Urinary bladder (tissue), 4 donors: Measurements from ENCODE around the gene ATR. TPM values are rescaled to one million over a fixed set of nuclear protein-coding genes. Genes with fewer than 3 reads are reported as not detected.
A peak's percentile ranks its signal among the peaks of the same experiment; 100 is the strongest.
"Not testable (repeated sequence)": the region's sequence is repeated elsewhere in the genome, so short reads cannot be mapped to it uniquely, and the experiment has no call there.

Source experiments
- DNase-seq: peaks from one replicate; pipeline ENCODE4 v3.0.0-alpha.2; 2015; ENCODE audit errors: extremely low spot score
- H3K27ac ChIP-seq: one replicate; pipeline ENCODE4 v1.5.1; 2013; ENCODE audit warnings: low read depth, mild to moderate bottlenecking, moderate library complexity
- H3K36me3 ChIP-seq: one replicate; pipeline ENCODE4 v1.6.1; 2013; ENCODE audit warnings: mild to moderate bottlenecking, moderate library complexity; ENCODE audit not compliant: insufficient read depth
- H3K4me1 ChIP-seq: one replicate; pipeline ENCODE4 v1.6.1; 2013; ENCODE audit warnings: mild to moderate bottlenecking, moderate library complexity; ENCODE audit not compliant: insufficient read depth
- H3K4me3 ChIP-seq: one replicate; pipeline ENCODE4 v1.5.1; 2013; ENCODE audit warnings: low read depth, low read length
- WGBS: extraction: QIAGEN DNeasy Blood & Tissue Kit; methylation state at CpG from one replicate; pipeline ENCODE4 v1.1.7; 2013; 5-methylcytosine and 5-hydroxymethylcytosine counted together
- polyA plus RNA-seq: library from polyadenylated mRNA; stranded (reverse); fragments of 200-250 nt; gene quantifications from one replicate; pipeline ENCODE4 v1.2.3, GENCODE V29; 2013
- total RNA-seq: library from RNA; depleted of rRNA; stranded (reverse); fragments of >200 nt; gene quantifications from one replicate; pipeline ENCODE4 v1.2.3, GENCODE V29; 2014
- donor health status: healthy with polysubstance abuse.
- donor health status: healthy.

ATR gene
- total and polyA plus RNA-seq, 2 donors, result 8.1 to 53.8 TPM

DNA sequence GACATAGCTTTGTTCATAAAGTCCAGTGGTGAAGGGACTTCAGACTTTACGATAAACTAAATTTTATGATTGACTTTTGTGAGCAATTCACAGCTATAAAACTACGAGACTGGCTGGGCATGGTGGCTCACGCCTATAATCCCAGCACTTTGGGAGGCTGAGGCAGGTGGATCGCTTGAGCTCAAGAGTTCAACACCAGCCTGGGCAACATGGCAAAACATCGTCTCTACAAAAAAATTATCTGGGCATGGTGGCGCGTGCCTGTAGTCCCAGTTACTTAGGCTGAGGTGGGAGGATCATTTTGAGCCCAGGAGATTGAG is 24.8 kb upstream of the ATR start:
- WGBS, result 72% methylated on average over 7 of the region's 7 CpGs
- not testable (repeated sequence) for H3K36me3 ChIP-seq, DNase-seq, H3K4me1 ChIP-seq, H3K27ac ChIP-seq, H3K4me3 ChIP-seq

DNA sequence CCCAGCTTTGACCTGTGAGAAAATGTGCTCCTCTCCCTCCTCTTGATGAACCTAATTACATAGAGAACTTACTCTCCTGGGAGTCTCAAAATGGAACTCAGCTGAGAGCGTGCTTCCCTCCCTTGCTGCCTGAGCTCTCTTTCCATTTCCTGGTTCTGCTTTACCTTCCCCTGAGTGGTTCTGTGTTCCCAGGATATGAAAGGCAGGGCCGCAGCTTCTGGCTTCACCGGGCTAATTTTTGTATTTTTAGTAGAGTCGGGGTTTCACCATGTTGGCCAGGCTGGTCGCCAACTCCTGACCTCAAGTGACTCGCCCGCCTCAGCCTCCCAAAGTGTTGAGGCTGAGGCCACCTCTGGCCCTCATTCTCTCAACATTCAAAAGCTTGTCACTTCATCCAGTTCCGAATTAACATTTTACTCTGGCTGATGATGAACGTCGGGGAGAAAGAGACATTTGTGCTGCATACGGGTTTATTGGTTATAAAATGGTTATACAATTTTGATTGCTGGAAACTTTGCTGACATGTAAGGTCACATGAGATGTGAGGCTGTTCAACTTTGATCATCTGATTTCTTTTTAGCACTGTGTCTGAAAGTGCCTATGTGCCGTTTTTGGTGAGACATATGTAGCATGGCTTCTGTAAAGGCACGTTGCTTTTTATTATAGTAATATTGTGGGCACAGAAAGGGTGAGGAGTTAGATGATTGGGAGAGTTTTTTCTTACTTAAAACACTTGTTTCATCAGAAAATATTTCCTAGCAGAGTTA is 24.3 kb upstream of the ATR start:
- Histone ChIP-seq H3K36me3 (peaks cover 2% of the 10 kb centered on the region), H3K4me1 (no peaks in the 10 kb centered on the region), H3K4me3 (no peak overlapping the region), H3K27ac (no peak overlapping the region)
- 79% methylated on average over 13 of the region's 13 CpGs for WGBS
- DNase-seq, result no peak

DNA sequence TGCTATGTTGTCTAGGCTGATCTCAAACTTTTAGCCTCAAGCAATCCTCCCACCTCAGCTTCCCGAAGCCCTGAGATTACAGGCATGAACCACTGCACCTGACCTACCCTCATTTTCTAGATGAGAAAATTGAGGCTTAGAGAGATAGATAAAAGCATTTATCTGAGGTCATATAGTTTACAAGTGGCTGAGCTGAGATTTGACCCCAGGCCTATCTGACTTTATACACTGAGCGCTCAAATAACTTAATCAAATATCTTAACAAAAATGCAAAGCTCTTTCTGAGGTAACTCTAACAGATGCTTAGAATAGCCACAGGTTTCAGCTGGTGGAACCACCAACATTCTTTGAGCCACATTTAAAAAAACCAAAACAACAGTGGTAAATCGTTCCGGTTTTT is 23.2 kb upstream of the ATR start:
- Histone ChIP-seq H3K4me3 (no peak overlapping the region), H3K27ac (no peak overlapping the region), H3K36me3 (no peaks in the 10 kb centered on the region), H3K4me1 (no peaks in the 10 kb centered on the region)
- DNase-seq, result no peak
- 86% methylated on average over 4 of the region's 4 CpGs for WGBS

DNA sequence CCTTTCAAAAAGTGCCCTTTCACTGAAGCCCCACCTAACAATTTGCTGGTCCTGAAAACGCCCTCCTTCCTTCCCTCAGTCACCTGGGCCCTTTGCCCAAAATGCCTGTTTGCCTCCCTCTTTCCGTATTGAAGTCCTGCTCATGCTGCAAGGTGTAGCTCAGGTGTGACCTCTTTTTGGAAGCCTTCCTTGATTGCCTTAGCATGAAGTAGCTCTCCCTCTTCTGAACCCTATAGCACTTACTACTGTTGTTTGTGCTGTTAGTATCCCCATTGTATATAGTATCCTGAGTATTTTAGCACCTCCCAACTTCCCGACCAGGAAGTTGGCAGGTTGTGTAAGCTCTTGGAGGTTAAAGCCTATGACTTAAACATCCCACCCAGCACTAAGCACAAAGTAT is 19.4 kb upstream of the ATR start:
- H3K27ac ChIP-seq, result no peak overlapping the region
- 66% methylated on average over 3 of the region's 3 CpGs for WGBS
- no peak for DNase-seq

DNA sequence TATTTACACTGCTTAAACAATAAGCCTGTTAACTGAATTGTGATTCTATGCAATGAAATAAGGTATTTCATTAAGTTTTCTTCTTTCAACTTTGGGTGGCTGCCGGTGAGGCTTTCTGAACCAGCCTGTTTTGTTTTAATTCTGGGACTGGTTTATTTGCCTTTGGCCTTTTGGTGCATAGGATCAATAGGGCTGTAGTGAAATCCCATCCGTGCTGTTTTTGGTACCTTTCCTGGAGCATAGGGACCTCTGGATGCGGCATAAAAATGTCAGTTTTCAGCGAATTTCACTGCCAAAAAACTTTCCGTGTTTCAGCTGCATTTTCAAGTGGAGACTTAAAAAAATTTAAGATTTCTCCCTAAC is 18.2 kb upstream of the ATR start:
- 11% methylated on average over 5 of the region's 5 CpGs for WGBS
- no peak overlapping the region for H3K27ac ChIP-seq
- peak overlapping the region; percentile 50 for H3K4me3 ChIP-seq
- DNase-seq, result no peak
- H3K36me3 ChIP-seq, result no peaks in the 10 kb centered on the region
- H3K4me1 ChIP-seq, result no peaks in the 10 kb centered on the region

More for the DNA sequence above, 19.4 kb upstream of the ATR start:
- Histone ChIP-seq H3K4me3 (no peak overlapping the region), H3K4me1 (no peaks in the 10 kb centered on the region), H3K36me3 (no peaks in the 10 kb centered on the region)

DNA sequence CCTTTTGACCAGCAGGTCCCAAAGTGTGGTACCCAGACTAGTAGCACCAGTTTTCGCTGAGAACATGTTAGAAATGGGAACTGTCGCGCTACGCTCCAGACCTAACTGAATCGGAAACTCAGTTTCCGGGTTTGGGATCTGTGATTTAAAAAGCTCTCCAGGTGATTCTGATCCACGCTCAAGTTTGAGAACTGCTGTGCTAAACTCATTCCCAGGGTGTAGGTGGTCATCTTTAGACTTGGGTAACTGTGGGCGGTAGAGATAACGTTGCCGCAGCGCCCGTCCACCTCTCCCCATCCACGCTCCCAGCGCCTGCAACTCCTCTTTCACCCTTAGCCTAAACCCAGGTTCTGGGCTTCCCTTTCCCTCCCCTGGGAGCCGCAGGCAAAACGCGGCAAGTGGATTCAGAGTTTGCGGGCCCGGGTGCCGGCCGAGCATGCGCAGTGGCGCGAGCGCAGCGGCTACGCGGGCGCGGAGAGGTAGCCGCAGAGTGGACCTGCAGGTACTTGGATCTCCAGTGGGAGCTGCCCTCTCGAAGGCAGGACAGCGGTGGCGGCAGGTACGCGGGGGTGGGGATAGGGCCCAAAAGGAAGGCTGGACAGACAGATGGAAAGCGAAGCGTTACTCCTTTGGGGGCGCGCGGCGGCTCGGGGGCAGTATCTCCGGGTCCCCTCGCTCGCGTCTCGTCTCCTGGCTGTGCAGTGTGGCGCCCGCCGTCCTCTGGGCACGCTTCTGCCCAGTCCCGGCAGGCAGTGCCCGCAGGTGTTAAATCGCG is 17.6 kb upstream of the ATR start, which contains the start of gene PLS1:
Gene PLS1 (plus strand): TSS at position 443 of the 775 bp plus-strand sequence. CDS start 67,845 bp downstream, outside the sequence.
- Histone ChIP-seq H3K4me1 (no peaks in the 10 kb centered on the region), H3K27ac (no peak within 1 kb of the TSS), H3K36me3 (no peaks in the 10 kb centered on the region), H3K4me3 (peak within 1 kb of the TSS; percentile 50)
- under 1% methylated on average over 56 of the region's 56 CpGs for WGBS
- DNase-seq, result peak; percentile 74

DNA sequence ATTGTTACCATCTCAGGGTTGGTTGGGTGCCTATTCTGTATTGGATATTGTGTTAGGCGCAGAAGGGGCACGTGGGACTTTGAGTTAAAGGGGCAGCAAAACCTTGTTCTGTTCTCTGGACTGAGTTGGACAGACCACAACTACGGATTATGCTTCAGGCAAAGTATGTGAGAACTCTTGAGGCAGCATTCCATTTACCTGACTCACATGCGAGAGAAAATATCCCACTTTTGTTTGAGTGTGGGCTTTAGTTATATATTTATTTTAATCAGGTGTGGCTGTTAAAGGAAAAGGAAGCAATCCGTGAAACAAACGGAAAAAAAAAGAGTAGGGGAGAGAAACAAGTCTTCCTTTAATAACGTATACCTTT is 17.0 kb upstream of the ATR start:
- H3K4me3 ChIP-seq, result peak overlapping the region; percentile 50
- no peak overlapping the region for H3K27ac ChIP-seq
- no peaks in the 10 kb centered on the region for H3K4me1 ChIP-seq
- no peaks in the 10 kb centered on the region for H3K36me3 ChIP-seq
- peak; percentile 21 for DNase-seq
- WGBS, result 17% methylated on average over 7 of the region's 7 CpGs

DNA sequence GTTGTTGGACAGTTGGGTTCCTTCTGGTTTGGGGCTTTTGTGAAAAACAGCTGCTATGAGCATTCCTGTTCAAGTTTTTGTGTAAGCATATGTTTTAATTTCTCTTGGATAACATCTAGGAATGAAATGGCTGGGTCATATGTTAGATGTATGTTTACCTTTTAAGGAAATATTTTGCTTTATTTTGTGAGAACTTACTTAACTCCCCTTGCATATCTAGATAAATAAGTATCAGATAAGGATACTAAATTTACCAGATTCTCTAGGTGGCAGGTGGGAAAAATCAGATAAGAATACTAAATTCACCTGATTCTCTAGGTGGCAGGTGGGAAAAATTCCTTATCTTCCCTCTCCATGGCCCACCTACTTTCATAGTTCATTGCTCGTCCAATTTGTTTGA is 16.6 kb upstream of the ATR start:
- Histone ChIP-seq H3K4me1 (no peaks in the 10 kb centered on the region), H3K4me3 (no peak overlapping the region), H3K27ac (no peak overlapping the region), H3K36me3 (no peaks in the 10 kb centered on the region)
- DNase-seq, result no peak
- 14% methylated on average over 1 of the region's 1 CpG for WGBS

DNA sequence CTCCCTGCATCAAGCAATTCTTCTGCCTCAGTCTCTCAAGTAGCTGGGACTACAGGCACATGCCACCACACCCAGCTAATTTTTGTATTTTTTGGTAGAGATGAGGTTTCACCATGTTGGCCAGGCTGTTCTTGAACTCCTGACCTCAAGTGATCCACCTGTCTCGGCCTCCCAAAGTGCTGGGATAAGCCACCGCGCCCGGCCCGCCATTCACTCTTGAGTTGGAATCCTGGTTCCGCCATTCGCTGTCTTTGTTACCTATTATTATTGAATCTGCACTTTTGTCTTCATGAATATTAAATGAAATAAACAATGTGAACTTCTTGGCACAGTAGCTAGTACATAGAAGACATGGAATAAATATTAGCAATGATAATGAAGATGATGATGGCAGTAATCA is 13.7 kb upstream of the ATR start:
- H3K36me3 ChIP-seq, H3K4me3 ChIP-seq, DNase-seq, H3K27ac ChIP-seq, H3K4me1 ChIP-seq: not testable (repeated sequence)
- WGBS, result 93% methylated on average over 7 of the region's 7 CpGs

DNA sequence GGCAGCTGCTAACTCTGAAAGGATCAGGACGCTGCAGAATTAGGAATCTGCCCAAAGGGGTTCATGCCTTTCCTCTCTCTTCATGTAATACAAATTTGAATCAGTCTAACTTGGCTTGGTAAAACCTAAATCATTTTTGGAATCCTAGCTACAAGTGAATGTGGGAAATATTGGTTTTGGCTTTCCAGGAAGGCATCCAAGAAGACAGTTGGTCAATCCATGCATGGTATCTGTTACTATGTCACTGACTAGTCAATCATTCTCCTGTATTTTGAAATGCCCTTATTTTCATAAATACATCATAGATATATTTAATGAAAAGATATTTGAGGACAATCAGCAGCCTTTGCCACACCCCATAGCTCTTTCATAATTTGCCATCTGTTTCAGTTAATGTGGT is 10.2 kb upstream of the ATR start:
- Histone ChIP-seq H3K27ac (no peak overlapping the region), H3K36me3 (no peaks in the 10 kb centered on the region), H3K4me1 (no peaks in the 10 kb centered on the region), H3K4me3 (no peak overlapping the region)
- DNase-seq, result no peak
- WGBS, result 76% methylated on average over 1 of the region's 1 CpG

DNA sequence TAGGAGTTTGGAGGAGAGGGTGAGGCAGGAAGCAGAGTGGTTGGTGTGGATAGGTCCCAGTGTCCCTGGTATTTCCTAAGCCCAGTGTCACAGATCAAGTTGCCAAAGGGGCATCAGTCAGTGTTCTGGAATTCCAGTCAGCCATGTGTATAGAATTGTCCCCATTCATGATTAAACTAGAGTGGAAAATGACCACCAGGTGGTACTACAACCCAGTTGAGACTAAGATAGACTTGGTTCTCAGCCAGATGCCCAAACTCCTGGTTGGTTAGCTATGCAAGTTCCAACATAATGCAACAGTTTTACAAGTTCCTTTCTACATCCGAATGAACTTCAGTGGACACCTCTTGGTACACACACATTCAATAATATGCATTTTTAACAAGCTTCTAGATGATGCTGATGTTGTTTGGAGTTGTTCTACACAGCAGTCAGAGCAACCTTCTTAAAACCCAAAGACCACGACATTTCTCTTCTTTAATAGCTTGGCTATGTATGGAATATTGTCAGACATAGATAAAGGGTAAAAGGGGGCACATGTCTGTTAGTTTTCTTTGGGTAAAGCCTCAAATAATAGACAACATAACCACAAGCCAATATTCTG is 8.4 kb upstream of the ATR start:
- H3K36me3 ChIP-seq, result no peaks in the 10 kb centered on the region
- no peak overlapping the region for H3K27ac ChIP-seq
- no peak overlapping the region for H3K4me3 ChIP-seq
- peak; percentile 51 for DNase-seq
- 26% methylated on average over 2 of the region's 2 CpGs for WGBS
- H3K4me1 ChIP-seq, result no peaks in the 10 kb centered on the region

DNA sequence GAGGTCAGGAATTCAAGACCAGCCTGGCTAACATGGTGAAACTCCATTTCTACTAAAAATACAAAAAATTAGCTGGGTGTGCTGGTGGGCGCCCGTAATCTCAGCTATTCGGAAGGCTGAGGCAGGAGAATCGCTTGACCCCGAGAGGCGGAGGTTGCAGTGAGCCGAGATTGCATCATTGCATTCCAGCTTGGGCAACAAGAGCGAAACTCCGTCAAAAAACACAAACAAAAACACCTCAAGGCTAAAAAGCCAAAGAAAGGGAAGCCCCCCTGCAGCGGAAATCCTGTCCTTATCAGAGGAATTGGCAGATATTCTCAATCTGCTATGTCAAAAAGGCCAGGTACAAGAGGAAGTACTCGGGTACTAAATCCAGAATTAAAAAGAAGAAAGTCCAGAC is 2.5 kb upstream of the ATR start:
- H3K4me3 ChIP-seq, H3K36me3 ChIP-seq, DNase-seq, H3K27ac ChIP-seq, H3K4me1 ChIP-seq: not testable (repeated sequence)
- 78% methylated on average over 11 of the region's 11 CpGs for WGBS

DNA sequence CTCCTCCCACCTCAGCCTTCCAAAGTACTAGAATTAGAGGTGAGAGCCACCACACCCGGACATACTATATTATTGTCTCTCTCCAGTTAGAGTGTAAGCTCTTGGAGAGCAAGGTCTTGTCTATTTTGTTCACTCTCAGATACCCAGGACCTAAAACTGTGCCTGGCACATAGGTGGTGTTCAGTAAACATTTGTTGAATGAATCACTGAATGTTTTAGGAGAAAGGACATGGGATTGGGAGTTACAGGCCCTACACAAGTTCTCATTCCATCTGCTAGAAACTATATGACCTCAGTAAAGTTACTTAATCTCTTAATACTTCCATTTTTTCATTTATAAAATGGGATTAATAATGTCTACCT is 1.5 kb upstream of the ATR start:
- 97% methylated on average over 1 of the region's 1 CpG for WGBS
- no peak overlapping the region for H3K27ac ChIP-seq

DNA sequence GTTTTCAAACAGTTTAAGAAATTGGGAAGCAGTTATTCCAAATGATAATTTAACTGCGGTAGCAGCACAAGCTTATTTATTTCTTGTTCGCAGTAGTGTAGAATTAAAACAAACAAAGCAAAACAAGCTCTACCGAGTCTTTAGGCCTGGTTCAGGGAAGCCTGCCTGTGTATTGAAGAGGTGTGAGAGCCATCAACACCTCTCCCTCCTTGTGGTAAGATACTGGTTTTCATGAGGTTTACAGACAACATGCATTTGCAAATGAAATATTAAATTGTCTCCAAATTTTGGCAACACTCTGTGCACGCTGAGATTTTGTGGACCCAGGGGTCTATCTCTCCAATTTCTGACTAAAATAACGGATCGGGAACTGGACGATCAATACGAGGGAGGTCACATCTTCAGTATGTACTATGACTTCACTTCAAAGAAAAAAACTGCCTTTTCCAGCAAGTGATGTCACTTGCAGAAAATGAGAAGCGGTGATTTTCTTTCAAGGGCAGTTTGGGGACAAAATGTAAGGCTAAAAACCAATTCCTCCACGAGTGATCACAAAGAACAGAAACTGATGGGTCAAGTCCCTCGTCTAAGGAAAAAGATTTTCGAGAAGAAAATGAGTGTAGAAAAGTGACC is 721 bp downstream of the ATR start:
- no peak for DNase-seq
- 8% methylated on average over 12 of the region's 12 CpGs for WGBS
- Histone ChIP-seq H3K4me3 (peak overlapping the region; percentile 65), H3K36me3 (no peaks in the 10 kb centered on the region), H3K27ac (no peak overlapping the region), H3K4me1 (no peaks in the 10 kb centered on the region)

More for the DNA sequence above, 1.5 kb upstream of the ATR start:
- no peak for DNase-seq
- Histone ChIP-seq H3K36me3 (no peaks in the 10 kb centered on the region), H3K4me3 (no peak overlapping the region), H3K4me1 (no peaks in the 10 kb centered on the region)
